Measurements from ENCODE around the gene ZNF804A.

DNA sequence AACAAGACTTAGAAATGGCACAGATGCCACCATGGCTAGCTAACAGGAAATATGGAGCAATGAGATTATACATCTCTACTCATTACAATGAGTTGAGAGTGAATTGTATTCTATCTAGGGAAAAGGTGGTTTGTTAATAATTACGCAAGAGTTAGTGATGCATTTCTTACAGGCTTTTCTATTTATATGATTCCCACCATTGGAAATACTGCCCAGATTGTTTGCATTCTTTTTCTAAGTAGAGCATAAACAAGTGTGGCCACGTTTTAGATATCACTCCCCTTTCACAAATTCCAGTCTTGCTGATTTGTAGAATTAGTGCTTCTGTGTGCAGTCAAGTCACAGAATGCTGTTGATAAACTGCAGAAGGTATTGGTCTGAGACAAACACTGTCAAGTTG, 56.6 kb downstream of the ZNF804A start:
- TF ChIP-seq YY1 (IDR thresholded peaks at IDR 0.05; ENCODE audit: insufficient read depth, insufficient read length) (no peak), SUZ12 (IDR thresholded peaks at IDR 0.05; ENCODE audit: extremely low read depth, insufficient read depth, insufficient read length) (no peak), ZNF274 (IDR thresholded peaks at IDR 0.05; ENCODE audit: low read depth, low read length) (no peak)
